Stimulated activated CD4-positive, alpha-beta T cell treated with anti-CD3 and anti-CD28 coated beads, Interleukin-4, amount 100 ng/mL, for 48 hours (primary cell): Measurements from ENCODE around the gene CEP85.
A peak's percentile ranks its signal among the peaks of the same experiment; 100 is the strongest.

Experiments used
- DNase-seq, 2 donors: peaks; one replicate each; pipeline ENCODE4 v3.0.0-alpha.2; 2020; ENCODE audit warnings: low read depth in 2 of 2

CEP85 gene

GRCh38 chr1:26317146-26317545, 83.1 kb downstream of the CEP85 start:
- no peak for DNase-seq

GRCh38 chr1:26317612-26318337, 83.8 kb downstream of the CEP85 start, which contains the start of gene CD52:
TSS of gene CD52 (plus strand) at chr1:26317958. CDS start at chr1:26318018, 60 bp downstream.
- peak in 1 of 2 donors; percentile 66 for DNase-seq

- peak; percentile 44 to 45 for DNase-seq
Measured at GRCh38 chr1:26318338-26319064, 84.5 kb downstream of the CEP85 start.

- no peak for DNase-seq
Measured at GRCh38 chr1:26320896-26321295, 86.9 kb downstream of the CEP85 start.

- peak; percentile 91 to 98 for DNase-seq
Measured at GRCh38 chr1:26321315-26322041, 87.5 kb downstream of the CEP85 start.

- no peak for DNase-seq
Measured at GRCh38 chr1:26322042-26322331, 88.0 kb downstream of the CEP85 start.

GRCh38 chr1:26323382-26323781, 89.4 kb downstream of the CEP85 start:
- DNase-seq: no peak

GRCh38 chr1:26324550-26324949, 90.5 kb downstream of the CEP85 start:
- no peak for DNase-seq

- no peak for DNase-seq
Measured at GRCh38 chr1:26327956-26328362, 94.0 kb downstream of the CEP85 start.
